Heart right ventricle (tissue), 16 donors: Measurements from ENCODE around the gene SLC17A6. TPM values are rescaled to one million over a fixed set of nuclear protein-coding genes. Genes with fewer than 3 reads are reported as not detected.

ENCODE experiments used
- ATAC-seq, 8 donors: fragments of 200-7000 bp; cut with Tn5 transposase; one replicate each; pipeline ENCODE4 v1.9.1; 2020; ENCODE audit warnings: mild to moderate bottlenecking in 8 of 8, moderate library complexity in 8 of 8, moderate number of reproducible peaks in 1 of 8
- DNase-seq, 2 donors: peaks; one replicate each; pipeline ENCODE4 v3.0.0-alpha.2; 2020
- H3K27ac ChIP-seq, 10 donors: fragments of 200-600 bp; sonication (generic) in 2 of 10; one replicate each; pipeline versions ENCODE4 v1.5.0 to v1.8.0; 2020 to 2022; ENCODE audit warnings: mild to moderate bottlenecking in 3 of 10
- H3K27me3 ChIP-seq, 7 donors: fragments of 200-600 bp; one replicate each; pipeline ENCODE4 v1.8.0; 2021 to 2022; ENCODE audit warnings: mild to moderate bottlenecking in 2 of 7
- H3K36me3 ChIP-seq, 9 donors: fragments of 200-600 bp; sonication (generic) in 1 of 9; one replicate each; pipeline versions ENCODE4 v1.5.0 to v1.8.0; 2020 to 2022; ENCODE audit warnings: mild to moderate bottlenecking in 2 of 9
- H3K4me1 ChIP-seq, 9 donors: fragments of 200-600 bp; sonication (generic) in 1 of 9; one replicate each; pipeline versions ENCODE4 v1.5.0 to v1.8.0; 2020 to 2022; ENCODE audit warnings: mild to moderate bottlenecking in 4 of 9
- H3K4me3 ChIP-seq, 10 donors: fragments of 200-600 bp; sonication (generic) in 2 of 10; one replicate each; pipeline versions ENCODE4 v1.5.0 to v1.8.0; 2020 to 2022; ENCODE audit warnings: mild to moderate bottlenecking in 7 of 10, moderate library complexity in 2 of 10
- H3K9me3 ChIP-seq, 11 donors: fragments of 200-600 bp in 10 of 11; sonication (generic) in 2 of 11; one replicate each; pipeline versions ENCODE4 v1.5.0 to v1.8.0; 2013 to 2022; ENCODE audit warnings: mild to moderate bottlenecking in 2 of 11, control low read depth in 1 of 11, moderate library complexity in 1 of 11
- CTCF ChIP-seq, 9 donors: fragments of 200-600 bp; sonication (generic) in 2 of 9; IDR thresholded peaks; one replicate each; pipeline versions ENCODE4 v1.5.0 to v1.8.0; 2021 to 2022; ENCODE audit warnings: antibody characterized with exemption in 9 of 9, mild to moderate bottlenecking in 5 of 9, moderate library complexity in 1 of 9
- WGBS, 2 donors: extraction: QIAGEN DNeasy Blood & Tissue Kit; methylation state at CpG; one replicate each; pipeline ENCODE4 v1.1.7; 2013; ENCODE audit warnings: inconsistent platforms in 1 of 2; 5-methylcytosine and 5-hydroxymethylcytosine counted together
- intact Hi-C, 10 donors: fragments of 100-400 bp; cut with DNase I; formaldehyde crosslinking; loops; one replicate each; pipeline versions ENCODE4 v1.11.1 to v1.14.2; 2022
- polyA plus RNA-seq, 2 donors: library from polyadenylated mRNA; stranded (reverse); fragments of 200-250 nt; gene quantifications; one replicate each; pipeline ENCODE4 v1.2.3, GENCODE V29; 2013
- total RNA-seq, 10 donors: library from RNA; stranded (reverse); fragmentation: NEBNext Ultra II Directional in 3 of 10; extraction: Animal tissue kit (Norgen Biotek cat#: 25700) in 3 of 10; gene quantifications; one replicate each; pipeline versions ENCODE4 v1.2.1 to v1.2.4, GENCODE V29; 2021 to 2023
- donor health status: Arrhythmogenic right ventricular cardiomyopathy.
- donor health status: ischemic (EF 13 %, LVEDD 7.1; RV severe dilation, severe dysfunction).
- donor health status: healthy with polysubstance abuse.
- donor health status: DM: no; HTN: yes; CAD: no.
- donor health status: DM: no; HTN: no; CAD: no.
- donor health status: ischemic (EF 25% LVEDD 6.9; RV normal size, moderate dysfunction).
- donor health status: ischemic (EF 25% LVEDD 5.7; RV mildly dilated, moderate dysfunction).
- donor health status: healthy.
- donor health status: DM: yes; HTN: yes; CAD: no.
- donor health status: Ischemic cardiomyopathy.
- donor health status: ischemic (EF 35%, LVEDD 5.7; RV mildly dilated, moderate dysfunction).
- donor health status: nonischemic (EF 11% LVEDD 7.7; RV severe dilation, severe dysfunction).
- donor health status: DM: yes; HTN: yes; CAD: no.
- donor health status: PGD.
- donor health status: ischemic (EF 29% LVEDD 5.4; RV normal size, mild dysfunction).
- donor health status: nonischemic (EF 23%, LVEDD 6.1; RV moderate dilation, normal function).

Gene SLC17A6
- total and polyA plus RNA-seq, 12 donors, result not detected

GRCh38 chr11:22407267-22407666, 69.1 kb downstream of the SLC17A6 start:
- no peaks in the 10 kb centered on the region for H3K4me1 ChIP-seq
- ATAC-seq, result no peak
- DNase-seq, result no peak
- 94 to 95% methylated on average over 1 of the region's 1 CpG for WGBS, 2 donors
- no peaks in the 10 kb centered on the region for H3K36me3 ChIP-seq
- H3K27me3 ChIP-seq, result no peaks in the 10 kb centered on the region
- no peaks in the 10 kb centered on the region for H3K9me3 ChIP-seq
- H3K27ac ChIP-seq, result no peak overlapping the region
- no peak overlapping the region for H3K4me3 ChIP-seq
- TF ChIP-seq CTCF (IDR thresholded peaks at IDR 0.05), result no peak
- intact Hi-C loops, result no loop called here

DNA sequence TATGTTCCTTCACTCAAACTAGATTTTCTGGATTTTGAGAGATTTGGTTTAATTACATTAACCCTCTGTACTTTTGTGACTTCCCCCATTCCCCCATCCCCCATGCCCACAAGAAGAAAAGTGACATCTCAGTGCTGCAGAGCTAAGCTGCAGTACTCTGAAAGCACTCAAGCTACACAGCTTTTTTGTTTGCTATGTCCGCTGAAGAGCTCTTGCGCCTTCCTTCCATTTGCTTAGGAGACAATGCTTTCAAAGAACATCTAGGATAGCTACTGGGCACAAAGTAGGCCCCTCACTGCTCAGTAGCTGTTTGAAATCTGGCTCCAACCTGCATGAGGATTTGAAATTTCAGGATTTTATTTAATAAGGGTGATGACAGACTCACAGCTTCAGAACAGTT, 69.7 kb downstream of the SLC17A6 start:
- no peak for DNase-seq
- Histone ChIP-seq H3K9me3 (no peaks in the 10 kb centered on the region), H3K4me1 (no peaks in the 10 kb centered on the region), H3K27ac (no peak overlapping the region), H3K27me3 (no peaks in the 10 kb centered on the region), H3K4me3 (no peak overlapping the region), H3K36me3 (no peaks in the 10 kb centered on the region)
- TF ChIP-seq CTCF (IDR thresholded peaks at IDR 0.05), result no peak
- 75 to 88% methylated on average over 2 of the region's 2 CpGs for WGBS, 2 donors
- ATAC-seq, result no peak
- intact Hi-C loops, result no loop called here

- DNase-seq (no peak), ATAC-seq (no peak)
- Histone ChIP-seq H3K4me1 (no peaks in the 10 kb centered on the region), H3K9me3 (no peaks in the 10 kb centered on the region), H3K27ac (no peak overlapping the region), H3K4me3 (no peak overlapping the region), H3K36me3 (no peaks in the 10 kb centered on the region), H3K27me3 (no peaks in the 10 kb centered on the region)
- 51 to 72% methylated on average over 4 of the region's 4 CpGs for WGBS, 2 donors
- no peak for TF ChIP-seq CTCF (IDR thresholded peaks at IDR 0.05)
- intact Hi-C loops, result no loop called here
These were observed 77.3 kb downstream of the SLC17A6 start for GRCh38 chr11:22415476-22415875.

DNA sequence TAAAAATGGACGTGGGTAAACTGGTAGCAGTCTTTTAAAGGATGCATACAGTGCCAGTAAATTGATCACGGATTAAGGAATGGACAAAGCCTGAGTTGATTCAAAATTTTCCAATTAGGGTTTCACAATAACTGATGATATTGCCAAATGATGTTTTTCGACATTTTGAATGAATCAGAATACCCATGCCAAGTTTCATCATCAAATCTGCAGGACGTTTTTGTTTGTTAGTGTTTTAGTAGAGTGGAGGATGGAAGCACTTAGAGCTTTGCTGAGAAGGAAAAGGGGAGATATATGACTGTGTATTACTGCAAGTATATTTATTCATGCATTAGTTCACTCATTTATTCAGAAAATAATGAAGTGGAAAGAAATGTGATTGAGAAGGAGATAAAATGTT, 78.3 kb downstream of the SLC17A6 start:
- Histone ChIP-seq H3K4me1 (no peaks in the 10 kb centered on the region), H3K36me3 (no peaks in the 10 kb centered on the region), H3K27me3 (no peaks in the 10 kb centered on the region), H3K27ac (no peak overlapping the region), H3K4me3 (no peak overlapping the region), H3K9me3 (no peaks in the 10 kb centered on the region)
- ATAC-seq (no peak), DNase-seq (no peak)
- no peak for TF ChIP-seq CTCF (IDR thresholded peaks at IDR 0.05)
- WGBS, 2 donors, result 58 to 68% methylated on average over 4 of the region's 4 CpGs
- intact Hi-C loops, result no loop called here

DNA sequence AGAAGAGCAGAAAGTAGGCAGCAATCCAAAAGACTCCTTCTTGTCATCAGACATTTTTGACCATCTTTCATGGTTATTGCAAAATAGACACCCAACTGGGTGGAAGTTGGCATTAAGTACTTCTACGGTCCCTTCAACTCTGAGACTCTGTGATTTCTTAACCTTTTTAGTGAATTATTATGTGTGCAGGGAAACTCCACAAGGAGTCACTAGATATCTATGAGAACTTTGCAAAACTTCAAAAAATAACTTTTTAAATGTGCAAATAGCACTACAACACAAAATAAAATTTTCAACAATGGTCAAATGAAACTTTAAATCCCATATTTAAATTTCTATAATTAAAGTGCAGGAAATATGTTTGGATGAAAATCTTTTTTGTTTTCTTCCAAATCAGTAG, 88.7 kb downstream of the SLC17A6 start:
- TF ChIP-seq CTCF (IDR thresholded peaks at IDR 0.05), result peak in 5 of 9 donors; percentile 7 to 33 (median 21)
- H3K9me3 ChIP-seq, result peaks cover 0 to 5% (median 0%) of the 10 kb centered on the region in 11 donors
- H3K4me1 ChIP-seq, result peaks cover 0 to 2% (median 0%) of the 10 kb centered on the region in 9 donors
- intact Hi-C loops, result no loop called here
- H3K4me3 ChIP-seq, result no peak overlapping the region
- H3K27me3 ChIP-seq, result peaks cover 0 to 4% (median 0%) of the 10 kb centered on the region in 7 donors
- WGBS, 2 donors, result 77 to 82% methylated on average over 1 of the region's 1 CpG
- H3K27ac ChIP-seq, result no peak overlapping the region
- ATAC-seq, result no peak
- H3K36me3 ChIP-seq, result no peaks in the 10 kb centered on the region
- DNase-seq, result no peak
